A549 (cell line): ENCODE data around the gene BCCIP. TPM values are rescaled to one million over a fixed set of nuclear protein-coding genes. Genes with fewer than 3 reads are reported as not detected.
A peak's percentile ranks its signal among the peaks of the same experiment; 100 is the strongest.

Experiments used
- ATAC-seq, 2 experiments: fragments of 200-7000 bp in 1 of 2; fragments of >200 bp in 1 of 2; cut with Nextera tagmentation in 1 of 2; cut with Tn5 transposase in 1 of 2; 3 replicates each; pipeline versions ENCODE4 v1.8.0 to v1.9.1; 2018 to 2020; ENCODE audit warnings: mild to moderate bottlenecking in 1 of 2, moderate library complexity in 1 of 2
- CTCF ChIA-PET: fragments of 300-600 bp; sonication (Branson Sonifier 250); formaldehyde crosslinking; extraction: SDS; loops from one replicate; lab custom pipeline; 2021; ENCODE audit warnings: antibody characterized with exemption, inconsistent platforms; lab: Yijun Ruan, JAX
- POLR2A ChIA-PET: fragments of 350-600 bp; formaldehyde crosslinking; extraction: SDS; loops from one replicate; lab custom pipeline; 2021; ENCODE audit warnings: antibody characterized with exemption, inconsistent platforms; lab: Yijun Ruan, JAX
- DNase-seq, 2 experiments: peaks; one replicate each; pipeline versions ENCODE4 v3.0.0 to v3.0.0-alpha.2; 2011 to 2016; ENCODE audit warnings: low read depth in 1 of 2, low spot score in 1 of 2
- FAIRE-seq: peaks from 2 replicates; lab custom pipeline; 2011; peaks lifted over from hg19 to GRCh38; lab: Jason Lieb, UNC
- H3K27ac ChIP-seq, 2 experiments: fragments of >200 bp; sonication (Bioruptor Twin); formaldehyde crosslinking; 3 replicates each; pipeline ENCODE4 v1.5.1; 2016 to 2017
- H3K4me1 ChIP-seq: fragments of >200 bp; sonication (Bioruptor Twin); formaldehyde crosslinking; 3 replicates; pipeline ENCODE4 v1.6.1; 2016
- H3K4me2 ChIP-seq: fragments of >200 bp; sonication (Bioruptor Twin); formaldehyde crosslinking; 3 replicates; pipeline ENCODE4 v1.6.1; 2016
- H3K4me3 ChIP-seq: fragments of >200 bp; sonication (Bioruptor Twin); formaldehyde crosslinking; 3 replicates; pipeline ENCODE4 v1.5.1; 2016
- H3K9me3 ChIP-seq: fragments of >200 bp; sonication (Bioruptor Twin); formaldehyde crosslinking; 3 replicates; pipeline ENCODE4 v1.6.1; 2016
- BHLHE40 ChIP-seq: IDR thresholded peaks from 2 replicates; pipeline ENCODE4 v1.6.1; 2012; ENCODE audit warnings: low read depth, low read length, inconsistent platforms
- CEBPB ChIP-seq, 2 experiments: fragments of >200 bp in 1 of 2; sonication (Bioruptor Twin) in 1 of 2; formaldehyde crosslinking in 1 of 2; IDR thresholded peaks; 2 replicates each; pipeline ENCODE4 v1.6.1; 2012 to 2016
- CHD4 ChIP-seq: fragments of 200-600 bp; sonication (generic); IDR thresholded peaks from 2 replicates; pipeline ENCODE4 v1.6.1; 2016; ENCODE audit warnings: antibody characterized with exemption, mild to moderate bottlenecking, borderline replicate concordance
- EHMT2 ChIP-seq: fragments of 200-600 bp; sonication (generic); IDR thresholded peaks from 2 replicates; pipeline ENCODE4 v1.6.1; 2016; ENCODE audit warnings: antibody characterized with exemption, low read depth, mild to moderate bottlenecking, moderate library complexity
- ESRRA ChIP-seq: fragments of 150-350 bp; IDR thresholded peaks from 2 replicates; pipeline ENCODE4 v1.6.1; 2014; ENCODE audit warnings: mild to moderate bottlenecking, low read length, borderline replicate concordance
- FOSL2 ChIP-seq, 2 experiments: fragments of 450-650 bp in 1 of 2; fragments of >200 bp in 1 of 2; sonication (Bioruptor Twin) in 1 of 2; formaldehyde crosslinking; IDR thresholded peaks; 2 replicates each; pipeline versions ENCODE4 v1.5.0 to v1.6.1; 2016 to 2020; ENCODE audit warnings: mild to moderate bottlenecking in 1 of 2, moderate library complexity in 1 of 2
- GATA3 ChIP-seq: IDR thresholded peaks from 2 replicates; pipeline ENCODE4 v1.6.1; 2012; ENCODE audit warnings: borderline replicate concordance
- HDAC2 ChIP-seq: fragments of 200-600 bp; sonication (generic); IDR thresholded peaks from 2 replicates; pipeline ENCODE4 v1.6.1; 2016
- HOXB13 ChIP-seq: fragments of 250-450 bp; sonication (Bioruptor Pico); IDR thresholded peaks from 2 replicates; pipeline ENCODE4 v1.5.0; 2020; ENCODE audit warnings: low read depth, mild to moderate bottlenecking, moderate library complexity
- HOXB5 ChIP-seq: fragments of 250-450 bp; sonication (Bioruptor Pico); IDR thresholded peaks from 2 replicates; pipeline ENCODE4 v1.5.0; 2020; ENCODE audit warnings: mild to moderate bottlenecking, moderate library complexity
- JUNB ChIP-seq: fragments of >200 bp; sonication (Bioruptor Twin); formaldehyde crosslinking; IDR thresholded peaks from 2 replicates; pipeline ENCODE4 v1.6.1; 2016
- KDM1A ChIP-seq: fragments of 200-600 bp; sonication (generic); IDR thresholded peaks from 2 replicates; pipeline ENCODE4 v1.6.1; 2016; ENCODE audit warnings: low read depth, mild to moderate bottlenecking
- MAFK ChIP-seq: fragments of 450-650 bp; IDR thresholded peaks from 2 replicates; pipeline ENCODE4 v1.6.1; 2014; ENCODE audit not compliant: partially characterized antibody
- MYC ChIP-seq: IDR thresholded peaks from 2 replicates; pipeline ENCODE4 v1.6.1; 2012; ENCODE audit warnings: mild to moderate bottlenecking, inconsistent platforms, low read length, improper control_type of control experiment, borderline replicate concordance
- POLR2A ChIP-seq: IDR thresholded peaks from 2 replicates; pipeline ENCODE4 v1.6.1; 2012; ENCODE audit warnings: mild to moderate bottlenecking, low read length
- POLR2AphosphoS2 ChIP-seq: conservative IDR thresholded peaks from 2 replicates; pipeline ENCODE4 v1.6.1; 2012; ENCODE audit warnings: low read length, improper control_type of control experiment, inconsistent platforms
- RAD21 ChIP-seq, 2 experiments: fragments of >200 bp in 1 of 2; sonication (Bioruptor Twin) in 1 of 2; formaldehyde crosslinking in 1 of 2; IDR thresholded peaks in 1 of 2; conservative IDR thresholded peaks in 1 of 2; 2 replicates in 1 of 2; 3 replicates in 1 of 2; pipeline ENCODE4 v1.6.1; 2012 to 2018; ENCODE audit warnings: inconsistent platforms in 1 of 2
- RARB ChIP-seq: fragments of 250-450 bp; sonication (Bioruptor Pico); IDR thresholded peaks from 2 replicates; pipeline ENCODE4 v1.8.0; 2021; ENCODE audit warnings: mild to moderate bottlenecking, moderate library complexity
- RCOR1 ChIP-seq: fragments of 150-350 bp; IDR thresholded peaks from 2 replicates; pipeline ENCODE4 v1.6.1; 2014; ENCODE audit warnings: antibody characterized with exemption, low read length, low read depth
- SREBF2 ChIP-seq: fragments of 450-650 bp; IDR thresholded peaks from 2 replicates; pipeline ENCODE4 v1.6.1; 2014; ENCODE audit warnings: mild to moderate bottlenecking, moderate library complexity
- ZFP36 ChIP-seq: fragments of 450-650 bp; IDR thresholded peaks from 2 replicates; pipeline ENCODE4 v1.6.1; 2014; ENCODE audit warnings: borderline replicate concordance; ENCODE audit not compliant: partially characterized antibody
- ZNF302 ChIP-seq: fragments of 250-450 bp; sonication (Bioruptor Pico); IDR thresholded peaks from 2 replicates; pipeline ENCODE4 v1.9.0; 2021; ENCODE audit warnings: inconsistent platforms, mild to moderate bottlenecking, moderate library complexity
- WGBS: methylation state at CpG from one replicate; pipeline ENCODE4 v1.1.6; 2017; ENCODE audit errors: missing lambda C conversion rate; 5-methylcytosine and 5-hydroxymethylcytosine counted together
- polyA plus RNA-seq, 4 experiments: library from polyadenylated mRNA; depleted of rRNA in 3 of 4; stranded (reverse); fragments of >200 nt; fragmentation: RNase III in 1 of 4; extraction: RNeasy Plus Mini Kit Qiagen cat#74134 plus additional on column Dnase treatment in 1 of 4; gene quantifications; 2 replicates in 3 of 4; 3 replicates in 1 of 4; pipeline ENCODE4 v1.2.3, GENCODE V29; 2011 to 2017
- TF ChIP-seq, protein P1 (sequence below): IDR thresholded peaks from 2 replicates; pipeline ENCODE4 v1.6.1; 2012
- TF ChIP-seq, protein P2 (sequence below): IDR thresholded peaks from 2 replicates; pipeline ENCODE4 v1.6.1; 2012
- TF ChIP-seq, protein P3 (sequence below): fragments of 450-650 bp; IDR thresholded peaks from 2 replicates; pipeline ENCODE4 v1.6.1; 2014; ENCODE audit warnings: antibody characterized with exemption
- TF ChIP-seq, protein P4 (sequence below): fragments of 250-450 bp; sonication (Bioruptor Pico); IDR thresholded peaks from 2 replicates; pipeline ENCODE4 v1.5.0; 2021; ENCODE audit warnings: mild to moderate bottlenecking, moderate library complexity, borderline replicate concordance
- TF ChIP-seq, protein P5 (sequence below): fragments of >200 bp; sonication (Bioruptor Twin); formaldehyde crosslinking; IDR thresholded peaks from 3 replicates; pipeline ENCODE4 v1.5.1; 2016

BCCIP gene
- polyA plus RNA-seq, 2 of the 4 experiments (the other 2 are of a cell fraction): 130 to 140 TPM

DNA sequence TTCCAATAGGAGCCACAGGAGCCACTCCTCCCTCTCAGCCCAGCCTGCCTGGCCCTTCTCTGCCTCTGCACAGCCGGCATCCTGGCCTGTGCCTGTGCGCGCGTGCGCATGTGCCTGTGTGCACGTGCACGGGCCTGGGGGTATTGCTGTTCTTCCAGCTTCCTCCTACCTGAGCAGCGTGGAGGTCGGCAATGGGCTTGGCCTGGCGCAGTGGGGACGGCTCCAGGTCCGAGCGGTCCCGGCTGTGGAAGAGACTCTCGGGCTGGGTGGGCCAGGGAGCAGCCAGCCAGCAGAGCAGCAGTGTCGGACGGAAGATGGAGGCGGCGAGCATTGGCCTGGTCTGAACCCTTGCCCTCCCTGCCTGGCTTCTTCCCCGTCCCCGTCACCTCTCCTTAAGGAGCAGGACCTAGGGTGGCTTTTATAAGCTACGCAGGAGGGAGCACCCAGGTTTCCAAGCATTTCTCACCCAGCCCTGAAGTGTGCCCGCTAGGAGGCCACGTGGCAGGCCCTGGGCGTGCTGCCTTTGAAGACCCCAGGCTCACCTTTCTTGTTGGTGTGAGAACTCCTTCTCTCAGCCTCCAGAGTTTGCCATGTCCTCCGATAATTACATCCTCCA is 47.7 kb upstream of the BCCIP start, which contains the start of gene MMP21:
TSS of gene MMP21 (minus strand) at position 331 of the 616 bp plus-strand sequence. CDS start at position 331, 0 bp downstream.
- DNase-seq (no peak), FAIRE-seq (no peak), ATAC-seq (peak in 1 of 2 experiments; percentile 23; a peak in 3 of 6 replicates)
- no peaks in the 10 kb centered on the region for H3K4me1 ChIP-seq
- TF ChIP-seq ZNF302 (CRISPR knock-in tag): no peak
- TF ChIP-seq CEBPB (IDR thresholded peaks at IDR 0.05): no peak
- TF ChIP-seq EHMT2: no peak
- TF ChIP-seq, protein P1, sequence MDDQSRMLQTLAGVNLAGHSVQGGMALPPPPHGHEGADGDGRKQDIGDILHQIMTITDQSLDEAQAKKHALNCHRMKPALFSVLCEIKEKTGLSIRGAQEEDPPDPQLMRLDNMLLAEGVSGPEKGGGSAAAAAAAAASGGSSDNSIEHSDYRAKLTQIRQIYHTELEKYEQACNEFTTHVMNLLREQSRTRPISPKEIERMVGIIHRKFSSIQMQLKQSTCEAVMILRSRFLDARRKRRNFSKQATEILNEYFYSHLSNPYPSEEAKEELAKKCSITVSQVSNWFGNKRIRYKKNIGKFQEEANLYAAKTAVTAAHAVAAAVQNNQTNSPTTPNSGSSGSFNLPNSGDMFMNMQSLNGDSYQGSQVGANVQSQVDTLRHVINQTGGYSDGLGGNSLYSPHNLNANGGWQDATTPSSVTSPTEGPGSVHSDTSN: no peak
- TF ChIP-seq, protein P2, sequence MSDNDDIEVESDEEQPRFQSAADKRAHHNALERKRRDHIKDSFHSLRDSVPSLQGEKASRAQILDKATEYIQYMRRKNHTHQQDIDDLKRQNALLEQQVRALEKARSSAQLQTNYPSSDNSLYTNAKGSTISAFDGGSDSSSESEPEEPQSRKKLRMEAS: no peak
- no peak for TF ChIP-seq RCOR1
- no peak for TF ChIP-seq KDM1A
- TF ChIP-seq ZFP36: no peak
- no peak for TF ChIP-seq HDAC2
- no peak for TF ChIP-seq RARB
- no peak for TF ChIP-seq HOXB13 (CRISPR knock-in tag)
- TF ChIP-seq, protein P3, sequence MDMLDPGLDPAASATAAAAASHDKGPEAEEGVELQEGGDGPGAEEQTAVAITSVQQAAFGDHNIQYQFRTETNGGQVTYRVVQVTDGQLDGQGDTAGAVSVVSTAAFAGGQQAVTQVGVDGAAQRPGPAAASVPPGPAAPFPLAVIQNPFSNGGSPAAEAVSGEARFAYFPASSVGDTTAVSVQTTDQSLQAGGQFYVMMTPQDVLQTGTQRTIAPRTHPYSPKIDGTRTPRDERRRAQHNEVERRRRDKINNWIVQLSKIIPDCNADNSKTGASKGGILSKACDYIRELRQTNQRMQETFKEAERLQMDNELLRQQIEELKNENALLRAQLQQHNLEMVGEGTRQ: no peak
- TF ChIP-seq HOXB5 (CRISPR knock-in tag): no peak
- TF ChIP-seq, protein P4, sequence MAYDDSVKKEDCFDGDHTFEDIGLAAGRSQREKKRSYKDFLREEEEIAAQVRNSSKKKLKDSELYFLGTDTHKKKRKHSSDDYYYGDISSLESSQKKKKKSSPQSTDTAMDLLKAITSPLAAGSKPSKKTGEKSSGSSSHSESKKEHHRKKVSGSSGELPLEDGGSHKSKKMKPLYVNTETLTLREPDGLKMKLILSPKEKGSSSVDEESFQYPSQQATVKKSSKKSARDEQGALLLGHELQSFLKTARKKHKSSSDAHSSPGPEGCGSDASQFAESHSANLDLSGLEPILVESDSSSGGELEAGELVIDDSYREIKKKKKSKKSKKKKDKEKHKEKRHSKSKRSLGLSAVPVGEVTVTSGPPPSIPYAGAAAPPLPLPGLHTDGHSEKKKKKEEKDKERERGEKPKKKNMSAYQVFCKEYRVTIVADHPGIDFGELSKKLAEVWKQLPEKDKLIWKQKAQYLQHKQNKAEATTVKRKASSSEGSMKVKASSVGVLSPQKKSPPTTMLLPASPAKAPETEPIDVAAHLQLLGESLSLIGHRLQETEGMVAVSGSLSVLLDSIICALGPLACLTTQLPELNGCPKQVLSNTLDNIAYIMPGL (CRISPR knock-in tag): no peak
- no peak for TF ChIP-seq MAFK
- no peak within 1 kb of the TSS for H3K4me2 ChIP-seq
- WGBS: 80% methylated on average over 21 of the region's 26 CpGs
- H3K27ac ChIP-seq: no peak within 1 kb of the TSS
- H3K4me3 ChIP-seq: no peak within 1 kb of the TSS
- CTCF ChIA-PET: interaction anchor here (1.2 kb wide), 1 partner anchor 13 kb away, joined by 3 read pairs; no protein-coding TSS in a partner anchor
- no peaks in the 10 kb centered on the region for H3K9me3 ChIP-seq
- POLR2A ChIA-PET: no interaction called here

DNA sequence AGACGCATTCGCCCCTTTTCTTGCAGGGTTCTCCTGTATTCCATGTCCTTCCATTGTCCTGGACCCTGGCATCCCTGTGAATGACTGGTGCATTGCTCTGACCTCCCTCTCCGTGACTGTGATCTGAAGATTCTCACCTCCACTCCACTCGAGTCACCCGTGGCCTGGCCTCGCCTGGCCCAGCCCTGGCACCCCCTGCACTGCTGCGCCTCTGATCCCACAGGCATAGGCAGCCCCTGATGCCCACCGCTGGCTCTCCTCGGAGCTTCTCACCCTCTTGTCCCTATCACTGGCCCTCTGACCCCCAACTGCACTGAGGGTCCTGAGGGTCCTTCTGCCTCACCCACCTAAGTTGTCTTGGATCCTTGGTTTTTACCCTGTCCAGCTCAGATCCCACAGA is 45.5 kb upstream of the BCCIP start:
- Histone ChIP-seq H3K4me1 (no peaks in the 10 kb centered on the region), H3K4me2 (no peak overlapping the region), H3K4me3 (no peak overlapping the region), H3K27ac (no peak overlapping the region), H3K9me3 (no peaks in the 10 kb centered on the region)
- CTCF ChIA-PET: interaction anchor here (1.4 kb wide), 1 partner anchor 22 kb away, joined by 3 read pairs; no protein-coding TSS in a partner anchor
- FAIRE-seq (no peak), ATAC-seq (no peak), DNase-seq (no peak)
- WGBS: 69% methylated on average over 9 of the region's 9 CpGs
- POLR2A ChIA-PET: no interaction called here
- TF ChIP-seq SREBF2 (no peak), MAFK (no peak), JUNB (no peak), BHLHE40 (no peak), POLR2AphosphoS2 (no peak), MYC (no peak), RAD21 (conservative IDR thresholded peaks at IDR 0.05 in 1 of 2, IDR thresholded peaks at IDR 0.05 in 1 of 2) (no peak), GATA3 (no peak), CHD4 (no peak), POLR2A (no peak), ESRRA (no peak), FOSL2 (IDR thresholded peaks at IDR 0.05) (no peak), FOSL2 (CRISPR knock-in tag; IDR thresholded peaks at IDR 0.05) (no peak), HOXB5 (CRISPR knock-in tag) (no peak)
- TF ChIP-seq, protein P5, sequence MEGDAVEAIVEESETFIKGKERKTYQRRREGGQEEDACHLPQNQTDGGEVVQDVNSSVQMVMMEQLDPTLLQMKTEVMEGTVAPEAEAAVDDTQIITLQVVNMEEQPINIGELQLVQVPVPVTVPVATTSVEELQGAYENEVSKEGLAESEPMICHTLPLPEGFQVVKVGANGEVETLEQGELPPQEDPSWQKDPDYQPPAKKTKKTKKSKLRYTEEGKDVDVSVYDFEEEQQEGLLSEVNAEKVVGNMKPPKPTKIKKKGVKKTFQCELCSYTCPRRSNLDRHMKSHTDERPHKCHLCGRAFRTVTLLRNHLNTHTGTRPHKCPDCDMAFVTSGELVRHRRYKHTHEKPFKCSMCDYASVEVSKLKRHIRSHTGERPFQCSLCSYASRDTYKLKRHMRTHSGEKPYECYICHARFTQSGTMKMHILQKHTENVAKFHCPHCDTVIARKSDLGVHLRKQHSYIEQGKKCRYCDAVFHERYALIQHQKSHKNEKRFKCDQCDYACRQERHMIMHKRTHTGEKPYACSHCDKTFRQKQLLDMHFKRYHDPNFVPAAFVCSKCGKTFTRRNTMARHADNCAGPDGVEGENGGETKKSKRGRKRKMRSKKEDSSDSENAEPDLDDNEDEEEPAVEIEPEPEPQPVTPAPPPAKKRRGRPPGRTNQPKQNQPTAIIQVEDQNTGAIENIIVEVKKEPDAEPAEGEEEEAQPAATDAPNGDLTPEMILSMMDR: no peak
- TF ChIP-seq, protein P2: no peak
- TF ChIP-seq, protein P3: no peak
